MV-4-11 (cell line): Measurements from ENCODE around the gene ALG14.
"Not testable (repeated sequence)": the region's sequence is repeated elsewhere in the genome, so short reads cannot be mapped to it uniquely, and the experiment has no call there.

ENCODE experiments used
- DNase-seq: peaks from one replicate; lab custom pipeline; 2025; lab: John Stamatoyannopoulos, UW

The ALG14 gene

GRCh38 chr1:94953746-94954145 is 119.0 kb downstream of the ALG14 start:
- DNase-seq, result no peak

DNA sequence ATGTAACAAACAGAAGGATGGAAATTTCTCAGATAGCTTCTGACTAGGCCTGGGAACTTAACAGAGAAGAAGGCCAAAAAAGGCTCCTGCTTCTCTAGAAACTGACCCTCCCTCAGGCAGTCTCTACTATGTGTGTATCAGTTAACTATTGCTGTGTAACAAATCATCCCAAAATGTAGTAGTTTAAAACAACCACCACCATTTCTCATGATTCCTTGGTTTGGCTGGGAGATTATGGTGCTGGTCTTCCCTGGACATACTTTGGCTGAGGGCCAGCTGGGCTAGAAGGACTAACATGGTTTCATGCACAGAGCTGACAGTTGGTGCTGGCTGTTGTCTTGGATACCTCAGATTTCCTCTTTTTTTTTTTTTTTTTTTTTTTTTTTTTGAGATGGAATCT is 119.6 kb downstream of the ALG14 start:
- no peak for DNase-seq

- DNase-seq, result no peak
These were observed 120.2 kb downstream of the ALG14 start for GRCh38 chr1:94952539-94952938.

- no peak for DNase-seq
These were observed 121.1 kb downstream of the ALG14 start for GRCh38 chr1:94951509-94952208.

- DNase-seq, result no peak
These were observed 121.7 kb downstream of the ALG14 start for GRCh38 chr1:94951046-94951445.

- no peak for DNase-seq
These were observed 122.8 kb downstream of the ALG14 start for GRCh38 chr1:94949681-94950661.

DNA sequence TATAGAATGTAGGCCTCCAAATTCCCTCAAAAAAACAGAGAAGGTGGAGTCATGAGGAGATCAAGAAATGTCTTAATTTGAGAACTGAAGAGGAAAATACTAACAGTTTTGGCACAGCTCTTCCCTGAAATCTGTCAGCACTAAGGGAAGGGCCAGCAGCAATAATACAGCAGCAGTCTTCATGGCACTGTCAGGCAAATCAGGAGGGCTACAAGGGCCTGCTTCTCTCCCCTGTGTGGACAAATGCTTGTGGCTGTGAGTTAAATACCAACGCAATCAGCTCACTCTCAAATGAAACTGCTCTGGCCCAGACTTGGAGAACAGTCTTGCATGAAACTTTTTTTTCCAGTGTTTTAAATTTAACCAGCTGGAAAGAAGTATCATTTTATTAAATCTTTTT is 125.3 kb downstream of the ALG14 start:
- DNase-seq, result no peak

DNA sequence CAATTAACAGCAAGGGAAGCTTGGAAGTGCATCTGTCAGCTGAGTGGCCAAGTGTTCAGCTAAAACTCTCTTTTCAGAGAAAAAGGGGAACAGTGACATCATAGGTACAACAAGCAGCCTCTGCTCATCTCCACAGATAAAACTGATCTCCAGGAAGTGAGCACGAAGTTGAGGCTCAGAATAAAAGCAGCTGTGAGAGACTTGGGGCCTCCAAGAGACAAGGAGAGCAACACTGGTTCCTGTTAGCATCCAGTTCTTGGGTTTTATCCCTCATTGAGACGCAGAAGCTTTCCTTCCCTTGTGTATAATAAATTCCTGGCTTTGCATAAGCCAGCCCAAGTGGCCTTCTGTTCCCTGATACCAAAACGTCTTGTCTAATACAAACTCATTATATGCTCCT is 125.9 kb downstream of the ALG14 start:
- DNase-seq, result peak; percentile 22

- no peak for DNase-seq
These were observed 130.3 kb downstream of the ALG14 start for GRCh38 chr1:94942171-94943128.

GRCh38 chr1:94941480-94941879 is 131.3 kb downstream of the ALG14 start:
- not testable (repeated sequence) for DNase-seq

DNA sequence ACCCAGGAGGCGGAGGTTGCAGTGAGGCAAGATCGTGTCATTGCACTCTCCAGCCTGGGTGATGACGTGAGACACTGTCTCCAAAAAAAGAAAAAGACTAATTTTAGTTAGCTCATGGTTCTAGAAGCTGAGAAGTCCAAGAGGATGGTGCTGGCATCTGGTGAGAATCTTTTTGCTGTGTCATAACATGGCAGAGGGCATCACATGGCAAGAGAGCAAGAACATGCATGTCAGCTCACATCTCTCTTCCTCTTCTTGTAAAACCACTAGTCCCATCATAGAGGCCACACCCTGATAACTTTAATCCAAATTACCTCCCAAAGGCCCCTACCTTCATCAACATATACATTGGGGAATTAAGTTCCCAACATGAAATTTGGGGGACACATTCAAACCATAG is 132.0 kb downstream of the ALG14 start:
- DNase-seq, result no peak

DNA sequence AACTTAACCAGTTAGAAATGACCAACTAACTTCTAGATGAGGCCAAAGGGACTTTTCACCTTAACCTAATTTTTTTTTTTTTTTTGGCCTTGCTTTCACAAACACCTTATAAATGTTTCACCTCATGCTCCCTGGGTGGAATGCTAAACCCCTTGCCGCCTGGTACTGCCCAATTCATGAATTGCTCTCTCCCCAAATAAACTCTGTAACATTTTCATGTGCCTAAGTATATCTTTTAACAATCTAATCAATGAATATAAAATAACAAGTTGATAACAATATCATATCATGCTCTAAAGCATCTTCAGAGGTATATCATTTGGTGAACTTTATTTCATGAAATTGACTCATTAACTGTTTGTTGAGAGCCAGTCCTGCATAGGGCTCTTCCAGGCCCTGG is 134.9 kb downstream of the ALG14 start:
- no peak for DNase-seq

- DNase-seq, result no peak
These were observed 135.7 kb downstream of the ALG14 start for GRCh38 chr1:94936861-94937620.

DNA sequence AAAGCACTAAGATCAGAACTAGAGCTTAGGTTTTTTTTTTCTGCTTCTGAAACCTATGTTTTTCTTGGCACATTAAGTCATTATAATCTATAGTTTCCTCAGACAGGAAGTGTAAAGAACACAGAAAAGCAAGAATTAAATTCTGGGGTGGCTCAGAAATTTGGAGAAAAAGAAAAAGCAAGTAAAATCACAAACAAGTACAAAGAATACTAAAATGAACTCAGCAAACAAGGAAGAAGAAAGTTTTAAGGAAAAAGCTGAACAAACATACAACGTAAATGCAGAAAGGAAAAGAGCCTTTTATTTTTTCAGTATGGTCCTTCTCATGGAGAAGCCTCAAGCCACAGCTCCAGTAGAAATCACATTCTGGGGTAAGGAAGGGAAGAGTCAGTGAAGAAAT is 137.3 kb downstream of the ALG14 start:
- no peak for DNase-seq

- DNase-seq, result no peak
These were observed 137.7 kb downstream of the ALG14 start for GRCh38 chr1:94935034-94935433.

DNA sequence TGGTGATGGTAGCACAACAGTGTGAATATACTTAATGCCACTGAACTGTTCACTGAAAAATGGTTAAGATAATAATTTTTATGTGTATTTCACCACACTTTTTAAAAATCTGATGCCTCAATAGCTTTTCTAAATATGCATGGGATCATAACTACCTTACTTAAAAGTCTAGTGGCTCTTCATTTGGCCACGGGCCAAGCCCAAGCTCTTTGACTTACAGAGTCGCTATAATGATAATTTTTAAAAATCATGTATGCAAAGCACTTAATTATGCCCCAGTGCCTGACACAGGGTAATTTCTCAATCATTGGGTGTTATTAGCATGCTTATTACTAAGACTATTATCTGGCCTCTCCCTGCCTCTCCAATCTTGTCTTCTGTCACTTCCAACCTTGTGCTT is 138.2 kb downstream of the ALG14 start:
- no peak for DNase-seq

DNA sequence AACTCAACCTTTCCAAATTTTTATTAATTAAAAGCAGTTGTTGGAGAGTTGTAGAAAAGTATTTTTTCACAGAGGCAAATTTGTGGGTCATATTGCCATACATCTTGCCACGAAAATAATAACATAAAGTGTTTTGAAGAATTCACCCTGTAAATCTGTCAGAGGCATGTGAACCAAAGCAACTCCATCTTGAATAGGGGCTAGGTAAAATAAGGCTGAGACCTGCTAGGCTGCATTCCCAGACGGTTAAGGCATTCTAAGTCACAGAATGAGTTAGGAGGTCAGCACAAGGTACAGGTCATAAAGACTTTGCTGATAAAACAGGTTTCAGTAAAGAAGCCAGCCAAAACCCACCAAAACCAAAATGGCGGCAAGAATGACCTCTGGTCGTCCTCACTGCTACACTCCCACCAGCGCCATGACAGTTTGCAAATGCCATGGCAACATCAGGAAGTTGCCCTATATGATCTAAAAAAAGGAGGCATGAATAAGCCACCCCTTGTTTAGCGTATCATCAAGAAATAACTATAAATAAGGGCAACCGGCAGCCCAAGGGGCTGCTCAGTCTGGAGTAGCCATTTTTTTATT is 141.4 kb downstream of the ALG14 start:
- no peak for DNase-seq

DNA sequence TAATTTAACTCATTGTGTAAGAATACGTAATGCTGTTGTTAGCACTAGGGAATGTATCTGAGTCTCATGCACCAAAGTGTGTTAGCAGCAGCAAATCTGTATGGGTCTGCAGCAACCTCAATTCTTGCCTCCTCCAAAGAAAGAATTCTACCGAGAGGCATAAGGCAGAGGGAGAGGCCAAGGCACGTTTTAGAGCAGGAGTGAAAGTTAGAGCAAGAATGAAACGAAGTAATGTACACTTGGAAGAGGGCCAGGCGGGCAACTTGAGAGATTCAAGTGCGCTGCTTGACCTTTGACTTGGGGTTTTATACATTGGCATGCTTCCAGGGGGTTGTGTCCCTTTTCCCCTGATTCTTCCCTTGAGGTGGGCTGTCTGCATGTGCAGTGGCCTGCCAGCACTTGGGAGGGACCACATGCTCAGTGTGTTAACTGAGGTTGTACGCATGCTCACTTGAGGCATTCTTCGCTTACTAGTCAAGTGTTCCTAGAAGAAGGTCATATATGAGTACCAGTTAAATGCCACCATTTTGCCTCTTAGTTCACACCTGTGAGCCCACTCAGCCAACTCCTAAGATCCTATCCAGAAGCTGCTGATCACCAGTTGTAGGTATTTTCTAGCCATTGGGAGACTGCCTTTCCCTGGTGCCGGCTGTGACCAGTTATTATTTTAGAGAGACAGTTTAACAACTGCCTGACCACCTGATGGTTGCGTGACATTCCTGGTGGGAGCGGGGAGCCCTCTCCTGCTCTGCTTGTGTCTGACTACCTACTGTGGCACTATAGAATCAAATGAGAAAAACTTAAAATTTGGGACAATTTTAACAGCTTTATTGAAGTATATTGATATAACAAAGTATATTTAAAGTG is 143.2 kb downstream of the ALG14 start:
- no peak for DNase-seq

- DNase-seq, result no peak
These were observed 144.3 kb downstream of the ALG14 start for GRCh38 chr1:94928293-94928939.
